Measurements from ENCODE around the gene EIF4EBP2. TPM values are rescaled to one million over a fixed set of nuclear protein-coding genes. Genes with fewer than 3 reads are reported as not detected.

Gene EIF4EBP2
- total and polyA plus RNA-seq, 2 experiments from 2014 or later, result 18.2 to 34.8 TPM

- in situ Hi-C loops (cut with MboI), result loop anchor here (10.0 kb wide), 1 partner anchor 293 kb away; no protein-coding TSS in a partner anchor
These were observed 57.7 kb downstream of the EIF4EBP2 start for GRCh38 chr10:70461397-70462348.

GRCh38 chr10:70462349-70462984 is 58.5 kb downstream of the EIF4EBP2 start:
- peaks cover 7% of the 10 kb centered on the region; the same call in 1 of the 2 replicates for H3K27me3 ChIP-seq (replicated peaks; ENCODE audit: insufficient read depth)
- H3K4me3 ChIP-seq, result no peak overlapping the region
- DNase-seq, result peak; percentile 61
- TF ChIP-seq EZH2phosphoT487 (IDR thresholded peaks at IDR 0.05; ENCODE audit: insufficient read depth, low read depth), result no peak
- TF ChIP-seq EZH2 (IDR thresholded peaks at IDR 0.05; ENCODE audit: insufficient read depth, poor library complexity, severe bottlenecking), result no peak
- no peak overlapping the region for H2AFZ ChIP-seq
- H3K36me3 ChIP-seq (ENCODE audit: low read depth), result no peaks in the 10 kb centered on the region
- H3K79me2 ChIP-seq (ENCODE audit: insufficient read depth), result no peaks in the 10 kb centered on the region
- WGBS, 2 experiments (ENCODE audit: low coverage in 1 of 2, low lambda C conversion rate in 2 of 2, missing lambda C conversion rate in 2 of 2), result 3 to 6% methylated on average over 4 of the region's 4 CpGs
- no peaks in the 10 kb centered on the region for H3K9me3 ChIP-seq (ENCODE audit: low read depth)
- no peaks in the 10 kb centered on the region for H3F3A ChIP-seq (ENCODE audit: insufficient read depth)
- in situ Hi-C loops (cut with MboI), result loop anchor here (10.0 kb wide), 1 partner anchor 292 kb away; no protein-coding TSS in a partner anchor
- H3K9me2 ChIP-seq (ENCODE audit: insufficient read depth), result no peaks in the 10 kb centered on the region
- H3K9ac ChIP-seq, result no peak overlapping the region
- no peak overlapping the region for H3K27ac ChIP-seq
- H4K20me1 ChIP-seq (ENCODE audit: insufficient read depth), result no peaks in the 10 kb centered on the region
- no peak overlapping the region for H3K4me2 ChIP-seq (ENCODE audit: unreplicated experiment)
- no peaks in the 10 kb centered on the region for H3K4me1 ChIP-seq (ENCODE audit: insufficient read depth)

More at GRCh38 chr10:70461397-70462348, 57.7 kb downstream of the EIF4EBP2 start:
- Histone ChIP-seq H3K27me3 (replicated peaks; ENCODE audit: insufficient read depth) (peaks cover 5% of the 10 kb centered on the region; the same call in 1 of the 2 replicates), H2AFZ (no peak overlapping the region), H3K9me3 (ENCODE audit: low read depth) (no peaks in the 10 kb centered on the region), H3K79me2 (ENCODE audit: insufficient read depth) (no peaks in the 10 kb centered on the region), H3K36me3 (ENCODE audit: low read depth) (no peaks in the 10 kb centered on the region), H3K27ac (no peak overlapping the region), H4K20me1 (ENCODE audit: insufficient read depth) (no peaks in the 10 kb centered on the region), H3K9ac (no peak overlapping the region), H3K4me3 (no peak overlapping the region), H3K4me2 (ENCODE audit: unreplicated experiment) (no peak overlapping the region), H3K9me2 (ENCODE audit: insufficient read depth) (no peaks in the 10 kb centered on the region), H3K4me1 (ENCODE audit: insufficient read depth) (no peaks in the 10 kb centered on the region), H3F3A (ENCODE audit: insufficient read depth) (no peaks in the 10 kb centered on the region)
- no peak for TF ChIP-seq EZH2phosphoT487 (IDR thresholded peaks at IDR 0.05; ENCODE audit: insufficient read depth, low read depth)
- no peak for TF ChIP-seq EZH2 (IDR thresholded peaks at IDR 0.05; ENCODE audit: insufficient read depth, poor library complexity, severe bottlenecking)
- DNase-seq, result peak; percentile 74
- WGBS, 2 experiments (ENCODE audit: low coverage in 1 of 2, low lambda C conversion rate in 2 of 2, missing lambda C conversion rate in 2 of 2), result 37 to 38% methylated on average over 13 of the region's 13 CpGs

GRCh38 chr10:70465278-70465677 is 61.3 kb downstream of the EIF4EBP2 start:
- Histone ChIP-seq H3K27me3 (replicated peaks; ENCODE audit: insufficient read depth) (peaks cover 21% of the 10 kb centered on the region), H3F3A (ENCODE audit: insufficient read depth) (no peaks in the 10 kb centered on the region), H3K27ac (no peak overlapping the region), H3K9ac (no peak overlapping the region), H3K36me3 (ENCODE audit: low read depth) (no peaks in the 10 kb centered on the region), H3K9me2 (ENCODE audit: insufficient read depth) (no peaks in the 10 kb centered on the region), H3K4me3 (no peak overlapping the region), H4K20me1 (ENCODE audit: insufficient read depth) (no peaks in the 10 kb centered on the region), H3K4me2 (ENCODE audit: unreplicated experiment) (no peak overlapping the region), H3K79me2 (ENCODE audit: insufficient read depth) (no peaks in the 10 kb centered on the region), H3K4me1 (ENCODE audit: insufficient read depth) (no peaks in the 10 kb centered on the region), H3K9me3 (ENCODE audit: low read depth) (no peaks in the 10 kb centered on the region), H2AFZ (no peak overlapping the region)
- no peak for DNase-seq
- TF ChIP-seq EZH2 (IDR thresholded peaks at IDR 0.05; ENCODE audit: insufficient read depth, poor library complexity, severe bottlenecking), result no peak
- TF ChIP-seq EZH2phosphoT487 (IDR thresholded peaks at IDR 0.05; ENCODE audit: insufficient read depth, low read depth), result no peak
- WGBS, 2 experiments (ENCODE audit: low coverage in 1 of 2, low lambda C conversion rate in 2 of 2, missing lambda C conversion rate in 2 of 2), result 77 to 81% methylated on average over 4 of the region's 4 CpGs
- in situ Hi-C loops (cut with MboI), result loop anchor here (10.0 kb wide), 1 partner anchor 290 kb away; no protein-coding TSS in a partner anchor

DNA sequence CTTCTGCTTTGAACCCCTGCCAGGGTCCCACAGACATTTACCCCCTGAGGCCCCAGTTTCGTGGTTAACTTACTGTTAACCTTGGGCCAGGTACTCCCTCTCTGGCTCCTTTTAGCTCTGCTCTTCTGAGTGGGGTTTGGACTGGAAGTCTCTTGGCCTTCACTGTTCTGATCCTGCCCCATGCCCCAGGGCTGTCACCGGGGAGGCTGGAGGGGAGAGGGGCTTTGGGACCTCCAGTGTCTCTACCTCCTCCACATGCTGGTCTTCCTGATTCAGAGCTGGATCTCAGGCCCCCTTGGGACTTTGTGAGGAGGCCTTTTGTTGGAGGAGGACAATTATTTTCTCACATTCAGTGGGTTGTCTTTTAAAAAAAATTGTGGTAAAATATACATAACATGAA is 61.9 kb downstream of the EIF4EBP2 start:
- Histone ChIP-seq H3K36me3 (ENCODE audit: low read depth) (no peaks in the 10 kb centered on the region), H3K27ac (no peak overlapping the region), H3K9ac (no peak overlapping the region), H3F3A (ENCODE audit: insufficient read depth) (no peaks in the 10 kb centered on the region), H3K4me1 (ENCODE audit: insufficient read depth) (no peaks in the 10 kb centered on the region), H3K27me3 (replicated peaks; ENCODE audit: insufficient read depth) (peaks cover 21% of the 10 kb centered on the region), H3K9me3 (ENCODE audit: low read depth) (no peaks in the 10 kb centered on the region), H2AFZ (no peak overlapping the region), H3K79me2 (ENCODE audit: insufficient read depth) (no peaks in the 10 kb centered on the region), H3K4me3 (no peak overlapping the region), H3K9me2 (ENCODE audit: insufficient read depth) (no peaks in the 10 kb centered on the region), H4K20me1 (ENCODE audit: insufficient read depth) (no peaks in the 10 kb centered on the region), H3K4me2 (ENCODE audit: unreplicated experiment) (no peak overlapping the region)
- TF ChIP-seq EZH2 (IDR thresholded peaks at IDR 0.05; ENCODE audit: insufficient read depth, poor library complexity, severe bottlenecking) (no peak), EZH2phosphoT487 (IDR thresholded peaks at IDR 0.05; ENCODE audit: insufficient read depth, low read depth) (no peak)
- in situ Hi-C loops (cut with MboI), result loop anchor here (10.0 kb wide), 1 partner anchor 289 kb away; no protein-coding TSS in a partner anchor
- no peak for DNase-seq
- 61 to 89% methylated on average over 2 of the region's 2 CpGs for WGBS, 2 experiments (ENCODE audit: low coverage in 1 of 2, low lambda C conversion rate in 2 of 2, missing lambda C conversion rate in 2 of 2)

Measured in GM23248 (cell line).